Activated CD4-positive, alpha-beta T cell treated with anti-CD3 and anti-CD28 coated beads, Interleukin-2, amount 10 ng/mL, durations not matched to agents 7 days and 5 days (primary cell): Measurements from ENCODE around the gene SEC31A. TPM values are rescaled to one million over a fixed set of nuclear protein-coding genes. Genes with fewer than 3 reads are reported as not detected.
"Not testable (repeated sequence)": the region's sequence is repeated elsewhere in the genome, so short reads cannot be mapped to it uniquely, and the experiment has no call there.

Experiments
- CTCF ChIA-PET: fragments of 350-600 bp; sonication (Branson Sonifier 250); formaldehyde crosslinking; loops from one replicate; lab custom pipeline; 2021; ENCODE audit warnings: antibody characterized with exemption; lab: Charles Lee
- POLR2A ChIA-PET: fragments of 350-600 bp; sonication (Branson Sonifier 250); formaldehyde crosslinking; loops from one replicate; lab custom pipeline; 2021; ENCODE audit warnings: antibody characterized with exemption; lab: Charles Lee
- DNase-seq: peaks from one replicate; pipeline ENCODE4 v3.0.0-alpha.2; 2020
- H3K27ac Mint-ChIP-seq: one replicate; pipeline ENCODE4 v1.8.0; 2021; ENCODE audit warnings: mild to moderate bottlenecking, moderate library complexity, mixed read lengths
- H3K27me3 Mint-ChIP-seq: one replicate; pipeline ENCODE4 v1.8.0; 2021; ENCODE audit warnings: mixed read lengths
- H3K36me3 Mint-ChIP-seq: one replicate; pipeline ENCODE4 v1.8.0; 2021; ENCODE audit warnings: low read depth, mixed read lengths
- H3K4me1 Mint-ChIP-seq: one replicate; pipeline ENCODE4 v1.8.0; 2021; ENCODE audit warnings: mixed read lengths
- H3K4me3 Mint-ChIP-seq: one replicate; pipeline ENCODE4 v1.8.0; 2021; ENCODE audit warnings: mild to moderate bottlenecking, moderate library complexity, mixed read lengths
- H3K9me3 Mint-ChIP-seq: one replicate; pipeline ENCODE4 v1.8.0; 2021; ENCODE audit warnings: mixed read lengths
- total RNA-seq, 2 experiments: library from RNA; stranded (reverse); gene quantifications; one replicate each; pipeline ENCODE4 v1.2.3, GENCODE V29; 2021

The SEC31A gene
- total RNA-seq, 2 experiments from 2014 or later, result 131 to 154 TPM

GRCh38 chr4:82818664-82819662 is 72.0 kb downstream of the SEC31A start:
- Mint-ChIP-seq H3K4me1 (peaks cover 5% of the 10 kb centered on the region), H3K4me3 (no peak overlapping the region), H3K9me3 (no peaks in the 10 kb centered on the region), H3K27me3 (no peaks in the 10 kb centered on the region), H3K36me3 (peaks cover 54% of the 10 kb centered on the region), H3K27ac (no peak overlapping the region)
- ChIA-PET POLR2A (no interaction called here), CTCF (interaction anchor here (1.2 kb wide), 1 partner anchor 15 kb away, joined by 3 read pairs; no protein-coding TSS in a partner anchor)
- DNase-seq, result no peak

GRCh38 chr4:82816874-82817273 is 74.1 kb downstream of the SEC31A start:
- H3K27ac Mint-ChIP-seq, H3K4me1 Mint-ChIP-seq, POLR2A ChIA-PET: not testable (repeated sequence)

DNA sequence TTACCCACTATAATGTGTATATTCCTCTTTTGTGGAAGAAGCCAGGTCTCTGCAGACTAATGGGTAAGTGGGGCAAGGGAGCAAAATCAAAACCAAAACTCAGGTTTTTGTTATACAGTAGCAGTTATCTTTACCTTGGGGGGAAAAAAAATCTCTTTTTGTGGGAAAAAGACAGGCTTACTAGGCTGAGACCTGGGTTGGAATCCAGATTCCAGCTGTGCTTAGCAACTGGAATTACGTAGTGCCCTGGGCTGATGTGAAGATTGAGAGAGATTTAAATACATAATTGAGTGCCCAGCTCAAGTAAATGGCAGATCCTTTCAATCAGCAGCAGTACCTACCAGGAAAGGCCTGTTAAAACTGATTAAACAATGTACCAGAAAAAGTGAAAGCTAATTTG is 76.9 kb downstream of the SEC31A start:
- Mint-ChIP-seq H3K27me3 (no peaks in the 10 kb centered on the region), H3K36me3 (peaks cover 23% of the 10 kb centered on the region), H3K27ac (no peak overlapping the region), H3K9me3 (no peaks in the 10 kb centered on the region), H3K4me1 (peaks cover 4% of the 10 kb centered on the region), H3K4me3 (no peak overlapping the region)
- DNase-seq, result no peak
- ChIA-PET CTCF (no interaction called here), POLR2A (no interaction called here)

More at GRCh38 chr4:82816874-82817273, 74.1 kb downstream of the SEC31A start:
- H3K36me3 Mint-ChIP-seq, result peaks cover 39% of the 10 kb centered on the region
- H3K9me3 Mint-ChIP-seq, DNase-seq, CTCF ChIA-PET, H3K4me3 Mint-ChIP-seq, H3K27me3 Mint-ChIP-seq: not testable (repeated sequence)

GRCh38 chr4:82811838-82812341 is 79.1 kb downstream of the SEC31A start:
- CTCF ChIA-PET, result interaction anchor here (0.9 kb wide), 1 partner anchor 12 kb away, joined by 3 read pairs; no protein-coding TSS in a partner anchor
- Mint-ChIP-seq H3K27ac (no peak overlapping the region), H3K4me1 (no peaks in the 10 kb centered on the region), H3K27me3 (peaks cover 10% of the 10 kb centered on the region), H3K4me3 (no peak overlapping the region), H3K36me3 (peaks cover 4% of the 10 kb centered on the region), H3K9me3 (no peaks in the 10 kb centered on the region)
- DNase-seq, result no peak
- POLR2A ChIA-PET, result no interaction called here

DNA sequence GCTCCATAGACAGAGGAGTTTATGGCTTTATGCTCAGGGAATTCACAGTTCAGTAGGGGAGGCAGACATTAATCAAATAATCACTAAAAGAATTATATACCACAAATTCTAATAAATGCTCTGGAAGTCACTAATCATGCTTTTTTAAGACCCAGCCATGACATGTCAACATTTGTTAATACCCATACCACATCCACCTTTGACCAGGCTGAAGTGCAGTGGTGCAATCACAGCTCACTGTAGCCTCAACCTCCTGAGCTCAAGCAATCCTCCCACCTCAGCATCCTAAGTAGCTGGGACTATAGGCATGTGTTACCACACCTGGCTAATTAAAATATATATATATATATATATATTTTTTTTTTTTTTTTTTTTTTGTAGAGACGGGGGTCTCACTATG is 79.6 kb downstream of the SEC31A start:
- Mint-ChIP-seq H3K27me3 (peaks cover 11% of the 10 kb centered on the region), H3K36me3 (peaks cover 2% of the 10 kb centered on the region), H3K4me3 (no peak overlapping the region), H3K9me3 (no peaks in the 10 kb centered on the region), H3K27ac (no peak overlapping the region), H3K4me1 (no peaks in the 10 kb centered on the region)
- ChIA-PET CTCF (interaction anchor here (0.9 kb wide), 1 partner anchor 12 kb away, joined by 3 read pairs; no protein-coding TSS in a partner anchor), POLR2A (no interaction called here)
- no peak for DNase-seq

GRCh38 chr4:82810176-82810575 is 80.8 kb downstream of the SEC31A start:
- ChIA-PET CTCF (no interaction called here), POLR2A (no interaction called here)
- no peaks in the 10 kb centered on the region for H3K9me3 Mint-ChIP-seq
- peaks cover 1% of the 10 kb centered on the region for H3K36me3 Mint-ChIP-seq
- H3K4me3 Mint-ChIP-seq, result no peak overlapping the region
- H3K27me3 Mint-ChIP-seq, result peaks cover 12% of the 10 kb centered on the region
- no peaks in the 10 kb centered on the region for H3K4me1 Mint-ChIP-seq
- no peak for DNase-seq
- no peak overlapping the region for H3K27ac Mint-ChIP-seq

DNA sequence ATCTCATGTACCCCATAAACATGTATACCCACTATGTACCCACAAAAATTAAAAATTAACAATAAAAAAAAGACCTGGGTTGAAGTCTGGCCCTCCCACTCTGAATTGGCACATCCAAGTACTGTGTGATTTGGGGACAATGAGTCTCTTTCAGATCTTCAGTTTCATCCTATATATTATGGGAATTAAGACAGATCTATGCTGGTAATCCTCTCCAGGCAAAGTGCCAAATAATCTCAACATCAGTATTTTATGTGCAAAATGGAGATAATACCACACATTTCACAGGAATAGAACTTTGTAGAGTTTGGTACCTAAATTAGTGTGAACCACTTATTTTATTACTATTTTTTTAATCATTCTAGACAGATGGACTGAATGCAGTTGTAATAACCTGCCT is 81.3 kb downstream of the SEC31A start:
- no peaks in the 10 kb centered on the region for H3K9me3 Mint-ChIP-seq
- H3K27me3 Mint-ChIP-seq, result peaks cover 12% of the 10 kb centered on the region
- H3K4me3 Mint-ChIP-seq, result no peak overlapping the region
- H3K4me1 Mint-ChIP-seq, result no peaks in the 10 kb centered on the region
- ChIA-PET POLR2A (no interaction called here), CTCF (no interaction called here)
- DNase-seq, result no peak
- H3K27ac Mint-ChIP-seq, result no peak overlapping the region
- H3K36me3 Mint-ChIP-seq, result no peaks in the 10 kb centered on the region

GRCh38 chr4:82803746-82804145 is 87.2 kb downstream of the SEC31A start:
- Mint-ChIP-seq H3K27me3 (peaks cover 47% of the 10 kb centered on the region), H3K27ac (no peak overlapping the region), H3K4me1 (peaks cover 9% of the 10 kb centered on the region), H3K36me3 (no peaks in the 10 kb centered on the region), H3K4me3 (no peak overlapping the region), H3K9me3 (no peaks in the 10 kb centered on the region)
- POLR2A ChIA-PET, result no interaction called here
- CTCF ChIA-PET, result no interaction called here
- no peak for DNase-seq

GRCh38 chr4:82802911-82803310 is 88.0 kb downstream of the SEC31A start:
- Mint-ChIP-seq H3K4me3 (no peak overlapping the region), H3K9me3 (no peaks in the 10 kb centered on the region), H3K4me1 (peaks cover 9% of the 10 kb centered on the region), H3K27me3 (peaks cover 44% of the 10 kb centered on the region), H3K27ac (no peak overlapping the region), H3K36me3 (no peaks in the 10 kb centered on the region)
- no peak for DNase-seq
- CTCF ChIA-PET, result interaction anchor here (0.6 kb wide), 1 partner anchor 34 kb away, joined by 3 read pairs; no protein-coding TSS in a partner anchor
- POLR2A ChIA-PET, result no interaction called here

- Mint-ChIP-seq H3K4me3 (no peak overlapping the region), H3K9me3 (no peaks in the 10 kb centered on the region), H3K4me1 (peaks cover 16% of the 10 kb centered on the region), H3K36me3 (no peaks in the 10 kb centered on the region), H3K27me3 (peaks cover 46% of the 10 kb centered on the region), H3K27ac (no peak overlapping the region)
- no peak for DNase-seq
- ChIA-PET CTCF (no interaction called here), POLR2A (no interaction called here)
Measured at GRCh38 chr4:82801910-82802521, 88.9 kb downstream of the SEC31A start.

- Mint-ChIP-seq H3K27ac (no peak overlapping the region), H3K4me3 (peak overlapping the region; percentile 77), H3K27me3 (peaks cover 60% of the 10 kb centered on the region), H3K36me3 (no peaks in the 10 kb centered on the region), H3K9me3 (no peaks in the 10 kb centered on the region), H3K4me1 (peaks cover 16% of the 10 kb centered on the region)
- ChIA-PET POLR2A (no interaction called here), CTCF (interaction anchor here (1.5 kb wide), 1 partner anchor 12 kb away, joined by 3 read pairs; no protein-coding TSS in a partner anchor)
- DNase-seq, result no peak
Measured at GRCh38 chr4:82799006-82799881, 91.7 kb downstream of the SEC31A start.
